Measurements from ENCODE around the gene KRT80. TPM values are rescaled to one million over a fixed set of nuclear protein-coding genes. Genes with fewer than 3 reads are reported as not detected.

Gene KRT80
- total RNA-seq, 3 donors from 2014 or later (not counting 1 experiment from before 2014, with no cell fraction given) = not detected

DNA sequence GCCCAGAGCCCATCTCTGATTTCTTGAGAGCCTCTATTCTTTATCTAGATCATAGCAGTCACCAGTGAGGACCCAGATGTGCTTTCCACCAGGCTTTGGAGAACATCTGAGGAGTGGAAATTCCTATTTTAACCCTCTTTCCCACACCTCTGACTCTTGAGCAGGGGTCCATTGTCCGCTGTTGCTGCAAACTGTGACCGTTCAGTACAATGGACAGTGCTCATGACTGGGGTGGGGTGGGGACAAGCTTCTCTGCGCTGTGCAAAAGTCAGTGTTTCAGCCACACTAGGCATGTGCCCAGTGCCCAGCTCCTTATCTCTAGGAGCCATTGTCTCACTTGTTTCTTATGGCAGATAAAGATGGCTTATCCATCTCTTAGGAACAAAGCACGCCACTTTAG, 24.3 kb upstream of the KRT80 start:
- intact Hi-C loops (cut with micrococcal nuclease) = no loop called here
- no peak for ATAC-seq
- H3K36me3 Mint-ChIP-seq = no peaks in the 10 kb centered on the region
- TF ChIP-seq, protein P1, sequence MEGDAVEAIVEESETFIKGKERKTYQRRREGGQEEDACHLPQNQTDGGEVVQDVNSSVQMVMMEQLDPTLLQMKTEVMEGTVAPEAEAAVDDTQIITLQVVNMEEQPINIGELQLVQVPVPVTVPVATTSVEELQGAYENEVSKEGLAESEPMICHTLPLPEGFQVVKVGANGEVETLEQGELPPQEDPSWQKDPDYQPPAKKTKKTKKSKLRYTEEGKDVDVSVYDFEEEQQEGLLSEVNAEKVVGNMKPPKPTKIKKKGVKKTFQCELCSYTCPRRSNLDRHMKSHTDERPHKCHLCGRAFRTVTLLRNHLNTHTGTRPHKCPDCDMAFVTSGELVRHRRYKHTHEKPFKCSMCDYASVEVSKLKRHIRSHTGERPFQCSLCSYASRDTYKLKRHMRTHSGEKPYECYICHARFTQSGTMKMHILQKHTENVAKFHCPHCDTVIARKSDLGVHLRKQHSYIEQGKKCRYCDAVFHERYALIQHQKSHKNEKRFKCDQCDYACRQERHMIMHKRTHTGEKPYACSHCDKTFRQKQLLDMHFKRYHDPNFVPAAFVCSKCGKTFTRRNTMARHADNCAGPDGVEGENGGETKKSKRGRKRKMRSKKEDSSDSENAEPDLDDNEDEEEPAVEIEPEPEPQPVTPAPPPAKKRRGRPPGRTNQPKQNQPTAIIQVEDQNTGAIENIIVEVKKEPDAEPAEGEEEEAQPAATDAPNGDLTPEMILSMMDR (IDR thresholded peaks at IDR 0.05) = no peak
- 92% methylated on average over 3 of the region's 4 CpGs for WGBS (ENCODE audit: insufficient coverage)
- peaks cover 0 to 8% of the 10 kb centered on the region in 2 donors for H3K4me1 Mint-ChIP-seq
- H3K27me3 Mint-ChIP-seq (ENCODE audit: low read depth in 2 of 2) = peaks cover 18 to 20% of the 10 kb centered on the region in 2 donors
- Histone ChIP-seq H3K4me1 (ENCODE audit: control insufficient read depth, insufficient read depth, low read length) (no peaks in the 10 kb centered on the region), H3K27ac (ENCODE audit: low read length) (no peak overlapping the region), H3K36me3 (ENCODE audit: control insufficient read depth, insufficient read depth, low read length) (no peaks in the 10 kb centered on the region), H3K9me3 (ENCODE audit: control insufficient read depth, insufficient read depth, low read length) (no peaks in the 10 kb centered on the region), H3K4me3 (ENCODE audit: low read length) (no peak overlapping the region), H3K27me3 (ENCODE audit: control insufficient read depth, insufficient read depth, low read length) (peaks cover 3% of the 10 kb centered on the region)
- DNase-seq = no peak
- no peak overlapping the region for H3K4me3 Mint-ChIP-seq
- no peaks in the 10 kb centered on the region for H3K9me3 Mint-ChIP-seq
- no peak overlapping the region for H3K27ac Mint-ChIP-seq

DNA sequence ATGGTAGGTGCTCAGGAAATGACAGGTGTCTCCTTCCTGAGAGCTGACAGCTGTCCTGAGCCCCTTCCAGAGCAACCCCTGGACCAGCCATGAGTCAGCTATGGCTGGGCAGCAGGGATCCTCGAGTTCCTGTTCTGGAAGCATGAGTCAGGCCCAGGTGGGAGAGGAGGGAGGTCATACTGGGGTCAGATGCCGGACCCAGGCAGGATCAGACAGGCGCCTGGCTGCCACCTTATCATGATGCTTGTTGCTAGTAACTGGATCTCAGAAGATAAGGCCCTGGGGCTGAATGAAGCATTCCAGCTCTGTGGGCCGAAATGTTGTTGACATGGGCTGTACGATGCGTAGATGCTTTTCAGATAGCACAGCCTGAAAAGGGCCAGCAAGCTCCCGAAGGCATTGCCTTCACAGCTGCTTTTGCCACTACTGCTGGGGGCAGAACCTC, 23.8 kb upstream of the KRT80 start:
- no peaks in the 10 kb centered on the region for H3K36me3 ChIP-seq (ENCODE audit: control insufficient read depth, insufficient read depth, low read length)
- Mint-ChIP-seq H3K27me3 (ENCODE audit: low read depth in 2 of 2) (peaks cover 13 to 20% of the 10 kb centered on the region in 2 donors), H3K4me1 (peaks cover 0 to 8% of the 10 kb centered on the region in 2 donors), H3K9me3 (no peaks in the 10 kb centered on the region), H3K4me3 (no peak overlapping the region), H3K27ac (no peak overlapping the region), H3K36me3 (no peaks in the 10 kb centered on the region)
- H3K9me3 ChIP-seq (ENCODE audit: control insufficient read depth, insufficient read depth, low read length) = no peaks in the 10 kb centered on the region
- H3K4me1 ChIP-seq (ENCODE audit: control insufficient read depth, insufficient read depth, low read length) = no peaks in the 10 kb centered on the region
- no peak overlapping the region for H3K4me3 ChIP-seq (ENCODE audit: low read length)
- DNase-seq (no peak), ATAC-seq (no peak)
- WGBS (ENCODE audit: insufficient coverage) = 81% methylated on average over 7 of the region's 7 CpGs
- intact Hi-C loops (cut with micrococcal nuclease) = no loop called here
- H3K27me3 ChIP-seq (ENCODE audit: control insufficient read depth, insufficient read depth, low read length) = peaks cover 2% of the 10 kb centered on the region
- TF ChIP-seq, protein P1 (IDR thresholded peaks at IDR 0.05) = no peak
- no peak overlapping the region for H3K27ac ChIP-seq (ENCODE audit: low read length)

DNA sequence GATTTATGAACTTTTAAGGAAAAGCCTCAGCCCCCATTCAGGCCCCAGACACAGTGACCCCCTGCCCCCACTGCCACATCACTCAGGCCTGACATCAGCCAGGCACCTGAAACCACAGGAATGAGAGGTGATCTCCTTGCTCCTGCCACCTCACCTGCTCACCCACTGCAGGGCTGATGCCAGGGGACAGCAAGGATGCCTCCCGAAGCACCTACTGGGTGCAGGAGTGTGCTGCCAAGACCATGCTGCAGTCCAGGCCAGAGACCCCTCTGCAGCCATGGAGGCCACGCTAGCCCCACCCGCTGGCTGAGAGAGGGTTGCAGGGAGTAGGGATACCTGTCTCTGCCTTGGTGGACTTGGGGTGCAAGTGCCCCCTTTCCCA, 22.6 kb upstream of the KRT80 start:
- H3K4me3 Mint-ChIP-seq = no peak overlapping the region
- Histone ChIP-seq H3K27me3 (ENCODE audit: control insufficient read depth, insufficient read depth, low read length) (no peaks in the 10 kb centered on the region), H3K36me3 (ENCODE audit: control insufficient read depth, insufficient read depth, low read length) (no peaks in the 10 kb centered on the region), H3K4me3 (ENCODE audit: low read length) (no peak overlapping the region), H3K4me1 (ENCODE audit: control insufficient read depth, insufficient read depth, low read length) (no peaks in the 10 kb centered on the region), H3K9me3 (ENCODE audit: control insufficient read depth, insufficient read depth, low read length) (no peaks in the 10 kb centered on the region), H3K27ac (ENCODE audit: low read length) (no peak overlapping the region)
- intact Hi-C loops (cut with micrococcal nuclease) = no loop called here
- no peak overlapping the region for H3K27ac Mint-ChIP-seq
- H3K36me3 Mint-ChIP-seq = no peaks in the 10 kb centered on the region
- DNase-seq (no peak), ATAC-seq (no peak)
- TF ChIP-seq, protein P1 (IDR thresholded peaks at IDR 0.05) = no peak
- H3K9me3 Mint-ChIP-seq = no peaks in the 10 kb centered on the region
- H3K27me3 Mint-ChIP-seq (ENCODE audit: low read depth in 2 of 2) = peaks cover 5 to 19% of the 10 kb centered on the region in 2 donors
- WGBS (ENCODE audit: insufficient coverage) = 51% methylated on average over 3 of the region's 3 CpGs
- peaks cover 0 to 8% of the 10 kb centered on the region in 2 donors for H3K4me1 Mint-ChIP-seq

Measured in natural killer cell (primary cell).